Measurements from ENCODE around the gene ARHGEF28. TPM values are rescaled to one million over a fixed set of nuclear protein-coding genes. Genes with fewer than 3 reads are reported as not detected.

The ARHGEF28 gene
- total and polyA plus RNA-seq, 9 of the 15 experiments (the other 6 are each of a cell fraction or from before 2014, with no cell fraction given): 0.27 TPM; not detected in 8

DNA sequence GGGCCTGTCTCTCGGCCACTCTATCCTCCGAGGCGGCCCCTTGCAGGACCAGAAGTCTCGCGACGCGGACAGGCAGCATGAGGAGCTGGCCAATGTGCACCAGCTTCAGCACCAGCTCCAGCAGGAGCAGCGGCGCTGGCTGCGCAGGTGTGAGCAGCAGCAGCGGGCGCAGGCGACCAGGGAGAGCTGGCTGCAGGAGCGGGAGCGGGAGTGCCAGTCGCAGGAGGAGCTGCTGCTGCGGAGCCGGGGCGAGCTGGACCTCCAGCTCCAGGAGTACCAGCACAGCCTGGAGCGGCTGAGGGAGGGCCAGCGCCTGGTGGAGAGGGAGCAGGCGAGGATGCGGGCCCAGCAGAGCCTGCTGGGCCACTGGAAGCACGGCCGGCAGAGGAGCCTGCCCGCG is 283.5 kb downstream of the ARHGEF28 start:
- in situ Hi-C loops (cut with MboI) (loop anchor here (10.0 kb wide), 1 partner anchor 1005 kb away; no protein-coding TSS in a partner anchor), intact Hi-C loops (cut with micrococcal nuclease) (no loop called here)
- POLR2A ChIA-PET: no interaction called here
- CTCF ChIA-PET (ENCODE audit: low intra/inter-chr PET ratio): no interaction called here
- H3K9me3 ChIP-seq (replicated peaks; ENCODE audit: control insufficient read depth, insufficient read depth, low read depth, low read length): no peaks in the 10 kb centered on the region
- H3K9me1 ChIP-seq (ENCODE audit: control insufficient read depth, insufficient read depth, low read length): no peaks in the 10 kb centered on the region
- no peak for ATAC-seq
- no peak overlapping the region for H3K27ac ChIP-seq (ENCODE audit: extremely low read depth, low read depth, low read length)
- no peak for TF ChIP-seq RBBP5 (IDR thresholded peaks at IDR 0.05; ENCODE audit: borderline replicate concordance, insufficient read depth, low read length, poor library complexity, severe bottlenecking)
- peak in 1 of 2 experiments; percentile 32; a peak in 2 of 4 replicates for TF ChIP-seq NRF1 (conservative IDR thresholded peaks at IDR 0.05 in 1 of 2, IDR thresholded peaks at IDR 0.05 in 1 of 2)
- no peak for TF ChIP-seq MECOM (CRISPR knock-in tag; IDR thresholded peaks at IDR 0.05)
- TF ChIP-seq, protein P1, sequence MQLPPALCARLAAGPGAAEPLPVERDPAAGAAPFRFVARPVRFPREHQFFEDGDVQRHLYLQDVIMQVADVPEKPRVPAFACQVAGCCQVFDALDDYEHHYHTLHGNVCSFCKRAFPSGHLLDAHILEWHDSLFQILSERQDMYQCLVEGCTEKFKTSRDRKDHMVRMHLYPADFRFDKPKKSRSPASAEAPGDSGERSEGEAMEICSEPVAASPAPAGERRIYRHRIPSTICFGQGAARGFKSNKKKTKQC (CRISPR knock-in tag; IDR thresholded peaks at IDR 0.05): no peak
- no peak for TF ChIP-seq RBM34 (IDR thresholded peaks at IDR 0.05; ENCODE audit: borderline replicate concordance, insufficient read depth, low read length)
- H3K36me3 ChIP-seq (ENCODE audit: control insufficient read depth, insufficient read depth, low read length): no peaks in the 10 kb centered on the region
- H2AFZ ChIP-seq (ENCODE audit: low read depth, low read length): no peak overlapping the region
- no peak for DNase-seq (ENCODE audit: extremely low read depth in 1 of 4, low spot score in 3 of 4)
- 7% methylated on average over 24 of the region's 27 CpGs for WGBS (ENCODE audit: insufficient coverage, low coverage, missing lambda C conversion rate)
- peaks cover 0 to 5% of the 10 kb centered on the region in 2 experiments; a peak in 1 of 5 replicates for H3K4me1 ChIP-seq (replicated peaks in 1 of 2; ENCODE audit: control insufficient read depth in 2 of 2, insufficient read depth in 2 of 2, low read length in 2 of 2)
- no peaks in the 10 kb centered on the region for H4K20me1 ChIP-seq (replicated peaks; ENCODE audit: control insufficient read depth, insufficient read depth, low read length)
- no peaks in the 10 kb centered on the region for H3K79me2 ChIP-seq (ENCODE audit: control insufficient read depth, insufficient read depth, low read length)
- no peak overlapping the region for H3K4me3 ChIP-seq
- no peak overlapping the region for H3K9ac ChIP-seq (ENCODE audit: insufficient read depth in 1 of 2, low read depth in 2 of 2, low read length in 2 of 2)
- FAIRE-seq: no peak
- H3K4me2 ChIP-seq (ENCODE audit: insufficient read depth, low read length): no peak overlapping the region
- no TSS peak for BruUV-seq (replicated peaks)
- peaks cover 13 to 17% of the 10 kb centered on the region in 2 experiments for H3K27me3 ChIP-seq (ENCODE audit: control insufficient read depth in 2 of 2, insufficient read depth in 2 of 2, low read length in 2 of 2)
